Measurements from ENCODE around the gene PPP2R5C.

DNA sequence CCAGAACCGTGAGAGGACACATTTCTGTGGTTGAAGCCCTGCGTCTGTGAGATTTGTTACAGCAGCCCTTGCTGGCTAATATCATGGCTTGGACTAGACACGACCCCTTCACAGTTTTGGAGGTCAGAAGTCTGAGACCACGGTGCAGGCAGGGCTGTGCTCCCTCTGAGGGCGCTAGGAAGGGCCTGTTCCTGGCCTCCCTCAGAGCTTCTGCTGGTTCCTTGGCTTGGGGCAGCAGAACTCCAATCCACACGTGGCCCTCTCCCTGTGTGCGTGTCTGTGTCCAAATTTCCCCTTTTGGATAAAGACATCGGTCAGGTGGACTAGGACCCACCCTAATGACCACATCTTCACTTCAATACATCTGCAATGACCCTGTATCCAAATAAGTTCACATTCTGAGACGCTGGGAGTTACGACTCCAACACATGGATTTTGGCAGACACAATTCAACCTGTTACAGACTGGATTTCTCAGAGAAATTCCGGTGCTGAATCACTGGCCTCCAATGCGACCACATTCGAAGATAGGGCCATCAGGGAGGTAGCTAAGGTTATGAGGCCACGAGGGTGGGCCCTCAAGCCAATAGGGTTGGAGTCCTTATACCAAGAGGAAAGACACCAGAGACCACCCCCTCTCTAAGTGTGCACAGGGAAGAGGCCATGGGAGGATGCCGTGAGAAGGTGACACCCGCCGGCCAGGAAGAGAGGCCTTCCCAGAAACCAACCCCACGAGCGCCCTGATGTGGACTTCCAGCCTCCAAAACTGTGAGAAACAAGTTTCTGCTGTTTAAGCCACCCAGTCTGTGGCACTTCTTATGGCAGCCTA, 43.6 kb upstream of the PPP2R5C start:
- TF ChIP-seq, protein P1, sequence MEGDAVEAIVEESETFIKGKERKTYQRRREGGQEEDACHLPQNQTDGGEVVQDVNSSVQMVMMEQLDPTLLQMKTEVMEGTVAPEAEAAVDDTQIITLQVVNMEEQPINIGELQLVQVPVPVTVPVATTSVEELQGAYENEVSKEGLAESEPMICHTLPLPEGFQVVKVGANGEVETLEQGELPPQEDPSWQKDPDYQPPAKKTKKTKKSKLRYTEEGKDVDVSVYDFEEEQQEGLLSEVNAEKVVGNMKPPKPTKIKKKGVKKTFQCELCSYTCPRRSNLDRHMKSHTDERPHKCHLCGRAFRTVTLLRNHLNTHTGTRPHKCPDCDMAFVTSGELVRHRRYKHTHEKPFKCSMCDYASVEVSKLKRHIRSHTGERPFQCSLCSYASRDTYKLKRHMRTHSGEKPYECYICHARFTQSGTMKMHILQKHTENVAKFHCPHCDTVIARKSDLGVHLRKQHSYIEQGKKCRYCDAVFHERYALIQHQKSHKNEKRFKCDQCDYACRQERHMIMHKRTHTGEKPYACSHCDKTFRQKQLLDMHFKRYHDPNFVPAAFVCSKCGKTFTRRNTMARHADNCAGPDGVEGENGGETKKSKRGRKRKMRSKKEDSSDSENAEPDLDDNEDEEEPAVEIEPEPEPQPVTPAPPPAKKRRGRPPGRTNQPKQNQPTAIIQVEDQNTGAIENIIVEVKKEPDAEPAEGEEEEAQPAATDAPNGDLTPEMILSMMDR (conservative IDR thresholded peaks at IDR 0.05; ENCODE audit: low read depth, low read length): no peak
- TF ChIP-seq EZH2 (IDR thresholded peaks at IDR 0.05; ENCODE audit: low read length, unreplicated experiment): no peak
